Measurements from ENCODE around the gene LRRC4. TPM values are rescaled to one million over a fixed set of nuclear protein-coding genes. Genes with fewer than 3 reads are reported as not detected.
A peak's percentile ranks its signal among the peaks of the same experiment; 100 is the strongest.

The LRRC4 gene
- polyA plus RNA-seq, 1 donor = 4.7 TPM

GRCh38 chr7:128057909-128058308 lies 26.7 kb upstream of the LRRC4 start:
- DNase-seq = no peak

- DNase-seq = no peak
These were observed 25.7 kb upstream of the LRRC4 start for GRCh38 chr7:128056901-128057300.

DNA sequence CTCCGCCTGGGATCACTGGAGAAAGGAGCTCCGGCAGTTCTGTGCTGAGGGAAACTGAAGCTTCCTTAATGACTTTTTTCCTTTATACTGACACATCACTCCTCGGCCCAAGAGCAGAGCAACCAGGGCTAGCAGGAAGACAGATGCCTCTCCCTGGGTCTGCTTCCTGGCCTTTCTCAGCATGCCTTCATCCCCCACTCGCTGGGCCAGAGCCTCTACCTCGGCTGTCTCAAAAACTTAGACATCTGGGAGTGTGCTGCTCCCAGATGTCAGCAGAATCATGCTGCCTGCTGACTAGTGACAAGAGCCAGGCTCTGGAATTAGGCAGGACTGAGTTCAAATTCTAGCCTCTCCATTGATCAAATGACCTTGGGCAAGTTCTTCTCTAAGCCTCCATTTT lies 24.4 kb upstream of the LRRC4 start:
- DNase-seq = no peak

DNA sequence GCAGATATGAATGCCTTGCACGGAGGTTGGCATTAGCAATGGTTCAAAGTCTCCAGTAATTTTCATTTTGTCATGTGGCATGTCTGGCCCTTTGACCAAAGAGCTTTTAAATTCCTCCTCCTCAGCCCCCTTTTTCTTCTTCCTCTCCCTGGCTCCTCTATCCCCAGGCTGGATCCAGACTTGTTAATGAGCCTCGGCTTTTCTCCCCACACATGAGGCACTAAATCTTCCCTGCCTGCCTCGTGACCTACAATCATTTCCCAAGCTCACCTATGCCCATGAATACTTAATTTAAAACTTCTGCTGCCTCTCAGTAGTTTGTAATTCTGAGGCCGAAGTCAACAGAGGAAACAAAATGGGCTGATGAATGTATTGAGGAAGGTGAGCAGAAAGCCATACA lies 23.3 kb upstream of the LRRC4 start:
- DNase-seq = no peak

DNA sequence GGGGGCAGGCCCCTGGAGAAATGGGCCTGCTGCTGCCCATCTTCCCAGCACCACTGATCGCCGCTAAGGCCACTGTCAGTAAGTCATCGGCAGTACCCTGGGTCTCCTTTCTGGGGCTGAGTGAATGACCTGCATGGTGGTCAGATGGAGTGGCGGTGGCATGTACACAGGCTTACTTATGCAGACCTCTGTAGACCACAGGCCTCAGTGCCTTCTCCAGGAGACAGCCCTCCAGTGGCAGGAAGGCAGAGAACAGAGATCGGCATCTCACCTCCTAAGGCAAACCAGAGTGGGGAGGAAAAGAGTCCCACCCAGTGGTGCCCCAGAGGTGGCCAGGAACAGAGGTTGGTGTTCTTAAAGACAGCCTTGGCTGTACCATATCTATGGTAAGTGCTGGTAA lies 22.8 kb upstream of the LRRC4 start:
- no peak for DNase-seq

DNA sequence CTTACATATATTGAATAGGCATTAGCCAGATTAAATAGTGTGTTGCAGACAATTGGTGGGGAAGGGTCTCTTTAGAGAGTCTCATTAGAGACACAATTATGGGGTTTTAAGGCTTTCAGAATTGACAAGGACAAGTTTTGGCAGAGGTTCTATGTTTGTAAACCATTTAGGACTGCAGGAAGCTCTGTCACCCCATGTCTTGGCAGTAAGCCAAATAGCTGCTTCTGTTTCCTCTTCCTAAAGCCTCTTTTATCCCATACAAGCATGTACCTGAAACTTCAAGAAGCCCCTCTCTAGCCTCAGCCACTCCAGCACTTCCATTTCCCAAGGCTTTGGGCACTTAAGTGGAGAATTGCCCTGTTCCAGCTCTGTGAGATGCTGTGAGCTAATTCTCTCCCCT lies 21.8 kb upstream of the LRRC4 start:
- no peak for DNase-seq

GRCh38 chr7:128052404-128052803 lies 21.2 kb upstream of the LRRC4 start:
- DNase-seq = no peak

DNA sequence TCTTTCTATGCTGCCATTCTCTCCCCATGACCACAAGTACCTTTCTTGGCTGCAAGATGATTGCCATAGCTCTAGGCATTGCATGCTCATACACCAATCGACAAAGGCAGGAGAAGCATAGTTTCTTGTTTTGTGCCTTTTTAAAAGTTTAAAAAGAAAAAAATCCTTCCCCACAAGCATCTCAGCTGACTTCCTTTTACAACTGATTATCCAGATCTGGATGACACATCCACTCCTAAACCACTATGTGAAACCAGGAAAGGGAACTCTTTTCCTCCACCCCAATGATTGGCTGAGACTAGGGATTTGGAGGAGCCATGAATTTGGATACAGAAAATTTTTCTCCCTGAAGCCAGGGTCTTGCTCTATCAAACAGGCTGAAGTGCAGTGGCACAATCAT lies 14.5 kb upstream of the LRRC4 start:
- no peak for DNase-seq

GRCh38 chr7:128045158-128045557 lies 13.9 kb upstream of the LRRC4 start:
- DNase-seq = no peak

DNA sequence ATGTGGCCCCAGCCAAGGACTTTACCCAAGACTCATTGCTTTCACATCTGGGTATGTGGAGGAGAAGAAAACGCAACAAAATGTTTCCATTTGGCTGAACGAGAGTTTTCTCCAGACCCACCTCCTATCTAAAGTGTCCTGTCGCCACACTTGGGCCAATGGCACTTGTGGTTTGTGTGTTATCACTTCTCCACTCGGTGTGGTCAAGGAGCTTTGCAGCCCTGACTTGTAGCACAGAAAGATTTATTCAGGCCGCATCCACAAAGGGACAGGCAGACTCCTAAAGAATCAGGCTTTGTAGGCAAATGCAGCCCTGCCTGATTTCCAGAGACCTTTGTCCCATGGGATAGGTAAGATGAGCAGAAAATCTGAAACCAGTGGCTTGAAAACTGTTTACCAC lies 12.8 kb upstream of the LRRC4 start:
- DNase-seq = no peak

DNA sequence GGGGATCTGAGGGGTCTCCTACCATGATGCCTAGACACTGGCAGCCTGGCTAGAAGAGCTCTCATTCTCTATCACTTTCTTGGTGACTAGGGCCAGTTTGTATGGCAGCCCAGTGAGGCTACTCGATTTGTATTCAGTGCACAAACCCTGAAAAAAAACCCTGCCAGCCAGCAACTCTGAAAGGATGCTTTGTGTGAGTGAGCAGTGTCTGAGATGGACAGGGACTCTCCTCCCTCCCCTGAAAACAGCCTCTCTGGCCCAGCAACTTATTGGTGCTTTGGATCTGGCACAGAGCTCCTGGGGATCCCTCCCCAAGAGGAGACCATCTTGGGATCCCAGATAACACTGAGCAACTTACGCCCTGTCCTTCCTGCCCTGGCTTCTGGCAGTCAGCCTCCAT lies 10.8 kb upstream of the LRRC4 start:
- DNase-seq = no peak

GRCh38 chr7:128041203-128041602 lies 10.0 kb upstream of the LRRC4 start:
- no peak for DNase-seq

- no peak for DNase-seq
These were observed 9.0 kb upstream of the LRRC4 start for GRCh38 chr7:128040205-128040604.

- no peak for DNase-seq
These were observed 8.3 kb upstream of the LRRC4 start for GRCh38 chr7:128039544-128039953.

DNA sequence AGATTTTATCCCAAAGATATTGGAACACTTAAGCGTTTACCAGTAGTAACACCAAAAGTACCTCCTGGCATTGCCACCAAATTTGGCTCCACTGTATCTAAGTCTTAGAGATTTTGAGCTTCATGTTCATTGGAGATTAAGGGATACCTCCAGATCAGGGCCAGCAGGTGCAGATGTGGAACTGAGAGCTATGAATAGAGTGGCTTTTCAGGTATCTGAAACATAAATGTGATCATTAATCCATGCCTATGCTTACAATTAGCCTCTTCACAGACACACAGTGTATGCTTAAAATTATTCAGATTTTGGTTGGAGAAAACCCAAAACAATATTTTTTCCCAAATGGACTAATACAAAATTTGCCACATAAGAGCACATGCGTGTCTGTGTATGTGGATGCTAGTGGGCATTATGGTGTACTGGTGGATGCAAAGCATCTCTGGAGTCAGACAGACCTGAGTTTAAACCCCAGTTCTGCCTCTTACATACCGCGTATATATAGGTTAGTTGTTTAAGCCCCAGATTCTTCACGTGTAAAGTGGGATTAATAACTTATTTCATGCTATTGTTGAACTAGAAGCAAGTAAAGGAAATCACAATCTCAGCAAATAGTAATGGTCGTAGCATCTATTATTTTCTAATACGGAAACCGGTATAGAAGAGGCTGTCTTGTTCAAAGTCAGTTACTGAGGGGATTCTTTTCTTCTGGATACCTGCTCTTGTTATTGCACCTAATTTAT lies 6.8 kb upstream of the LRRC4 start:
- no peak for DNase-seq

DNA sequence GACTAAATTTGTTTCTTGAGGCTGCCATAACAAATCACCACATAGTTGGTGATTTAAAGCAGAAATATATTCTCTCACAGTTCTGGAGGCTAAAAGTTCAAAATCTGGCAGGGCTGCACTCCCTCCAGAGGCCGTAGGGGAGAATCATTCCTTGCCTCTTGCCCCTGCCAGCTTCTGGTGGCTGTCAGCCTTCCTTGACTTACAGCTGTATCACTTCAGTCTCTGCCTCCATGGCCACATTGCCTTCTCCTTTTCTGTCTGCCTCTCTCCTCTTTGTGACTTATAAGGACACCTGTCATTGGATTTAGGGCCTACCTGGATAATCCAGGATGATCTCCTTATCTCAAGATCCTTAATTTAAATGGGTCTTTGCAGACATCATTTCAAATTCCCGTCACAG lies 5.8 kb upstream of the LRRC4 start:
- no peak for DNase-seq

GRCh38 chr7:128036226-128036940 lies 5.1 kb upstream of the LRRC4 start:
- no peak for DNase-seq

- DNase-seq = no peak
These were observed 4.5 kb upstream of the LRRC4 start for GRCh38 chr7:128035712-128036111.

- no peak for DNase-seq
These were observed 3.6 kb upstream of the LRRC4 start for GRCh38 chr7:128034825-128035224.

GRCh38 chr7:128033246-128033645 lies 2.0 kb upstream of the LRRC4 start:
- DNase-seq = no peak

- no peak for DNase-seq
These were observed 1.5 kb upstream of the LRRC4 start for GRCh38 chr7:128032605-128033235.

- DNase-seq = peak; percentile 64
These were observed 816 bp upstream of the LRRC4 start for GRCh38 chr7:128031901-128032604.

DNA sequence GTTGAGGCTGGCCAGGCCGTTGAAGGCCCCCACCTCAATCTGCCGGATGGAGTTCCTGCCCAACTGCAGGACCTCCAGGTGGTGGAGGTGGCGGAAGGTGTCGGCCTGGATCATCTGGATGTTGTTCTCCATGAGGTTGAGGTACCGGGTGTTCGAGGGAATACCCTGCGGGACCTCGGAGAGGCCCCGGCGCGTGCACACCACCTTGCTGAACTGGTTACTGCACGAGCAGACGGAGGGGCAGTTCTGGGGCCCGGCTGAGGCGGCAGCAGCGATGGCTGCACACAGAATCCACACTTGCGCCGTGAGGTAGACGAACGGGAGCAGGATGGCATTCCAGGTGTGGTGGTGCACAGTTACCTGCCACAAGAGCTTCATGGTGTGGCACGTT lies 979 bp downstream of the LRRC4 start:
- DNase-seq = no peak

All from hindlimb muscle (tissue), 1 donor.